ENCODE measurements around the gene CHAC1. TPM values are rescaled to one million over a fixed set of nuclear protein-coding genes. Genes with fewer than 3 reads are reported as not detected.

CHAC1 gene
- total RNA-seq, 3 donors from 2014 or later (not counting 1 experiment from before 2014, with no cell fraction given): 1.1 to 1.7 TPM; not detected in 1

- DNase-seq (no peak), ATAC-seq (no peak)
- Histone ChIP-seq H3K4me3 (ENCODE audit: low read length) (no peak overlapping the region), H3K9me3 (ENCODE audit: control insufficient read depth, insufficient read depth, low read length) (no peaks in the 10 kb centered on the region), H3K4me1 (ENCODE audit: control insufficient read depth, insufficient read depth, low read length) (no peaks in the 10 kb centered on the region), H3K27ac (ENCODE audit: low read length) (no peak overlapping the region), H3K36me3 (ENCODE audit: control insufficient read depth, insufficient read depth, low read length) (peaks cover 43% of the 10 kb centered on the region), H3K27me3 (ENCODE audit: control insufficient read depth, insufficient read depth, low read length) (no peaks in the 10 kb centered on the region)
- Mint-ChIP-seq H3K4me3 (no peak overlapping the region), H3K27me3 (ENCODE audit: low read depth in 2 of 2) (no peaks in the 10 kb centered on the region), H3K9me3 (no peaks in the 10 kb centered on the region), H3K27ac (no peak overlapping the region), H3K4me1 (no peaks in the 10 kb centered on the region), H3K36me3 (peaks cover 8% of the 10 kb centered on the region)
- intact Hi-C loops (cut with micrococcal nuclease): no loop called here
- TF ChIP-seq CTCF (IDR thresholded peaks at IDR 0.05): no peak
- 98% methylated on average over 4 of the region's 4 CpGs for WGBS (ENCODE audit: insufficient coverage)
Observed at GRCh38 chr15:40999190-40999589, 45.9 kb downstream of the CHAC1 start.

- Histone ChIP-seq H3K36me3 (ENCODE audit: control insufficient read depth, insufficient read depth, low read length) (peaks cover 38% of the 10 kb centered on the region), H3K27me3 (ENCODE audit: control insufficient read depth, insufficient read depth, low read length) (no peaks in the 10 kb centered on the region), H3K9me3 (ENCODE audit: control insufficient read depth, insufficient read depth, low read length) (no peaks in the 10 kb centered on the region), H3K4me1 (ENCODE audit: control insufficient read depth, insufficient read depth, low read length) (no peaks in the 10 kb centered on the region), H3K4me3 (ENCODE audit: low read length) (no peak overlapping the region), H3K27ac (ENCODE audit: low read length) (no peak overlapping the region)
- TF ChIP-seq CTCF (IDR thresholded peaks at IDR 0.05): no peak
- no peak for DNase-seq
- intact Hi-C loops (cut with micrococcal nuclease): no loop called here
- 97% methylated on average over 5 of the region's 5 CpGs for WGBS (ENCODE audit: insufficient coverage)
- no peaks in the 10 kb centered on the region for H3K4me1 Mint-ChIP-seq
- no peak overlapping the region for H3K4me3 Mint-ChIP-seq
- H3K36me3 Mint-ChIP-seq: no peaks in the 10 kb centered on the region
- no peaks in the 10 kb centered on the region for H3K27me3 Mint-ChIP-seq (ENCODE audit: low read depth in 2 of 2)
- H3K27ac Mint-ChIP-seq: no peak overlapping the region
- no peak for ATAC-seq
- H3K9me3 Mint-ChIP-seq: no peaks in the 10 kb centered on the region
Observed at GRCh38 chr15:41001524-41002214, 48.4 kb downstream of the CHAC1 start.

GRCh38 chr15:41004490-41004889, 51.2 kb downstream of the CHAC1 start:
- no peak overlapping the region for H3K4me3 ChIP-seq (ENCODE audit: low read length)
- H3K4me1 Mint-ChIP-seq: no peaks in the 10 kb centered on the region
- H3K27ac Mint-ChIP-seq: no peak overlapping the region
- H3K27me3 Mint-ChIP-seq (ENCODE audit: low read depth in 2 of 2): no peaks in the 10 kb centered on the region
- no peaks in the 10 kb centered on the region for H3K36me3 Mint-ChIP-seq
- H3K36me3 ChIP-seq (ENCODE audit: control insufficient read depth, insufficient read depth, low read length): peaks cover 30% of the 10 kb centered on the region
- DNase-seq (no peak), ATAC-seq (no peak)
- H3K4me1 ChIP-seq (ENCODE audit: control insufficient read depth, insufficient read depth, low read length): no peaks in the 10 kb centered on the region
- intact Hi-C loops (cut with micrococcal nuclease): no loop called here
- no peaks in the 10 kb centered on the region for H3K9me3 ChIP-seq (ENCODE audit: control insufficient read depth, insufficient read depth, low read length)
- no peak for TF ChIP-seq CTCF (IDR thresholded peaks at IDR 0.05)
- no peaks in the 10 kb centered on the region for H3K27me3 ChIP-seq (ENCODE audit: control insufficient read depth, insufficient read depth, low read length)
- no peaks in the 10 kb centered on the region for H3K9me3 Mint-ChIP-seq
- H3K27ac ChIP-seq (ENCODE audit: low read length): no peak overlapping the region
- no peak overlapping the region for H3K4me3 Mint-ChIP-seq
- WGBS (ENCODE audit: insufficient coverage): 93% methylated on average over 3 of the region's 3 CpGs

Other genes starting within 250 kb of the CHAC1 start
- gene RMDN3, start 198.2 kb upstream of the CHAC1 start, total RNA-seq: 10 to 100 TPM; 52.8 to 82.3 (median 72.0) TPM
- 10 to 100 TPM; 17.5 to 25.9 (median 25.9) TPM for gene GCHFR, start 189.4 kb upstream of the CHAC1 start, total RNA-seq
- 1 to 10 TPM in 1 of 3 donors, under 1 TPM in 2; 0.64 to 1.4 (median 0.80) TPM for gene C15orf62, start 183.5 kb upstream of the CHAC1 start, total RNA-seq
- 10 to 100 TPM; 16.4 to 19.7 (median 18.5) TPM for gene ZFYVE19, start 146.4 kb upstream of the CHAC1 start, total RNA-seq
- gene DNAJC17, start 146.0 kb upstream of the CHAC1 start, total RNA-seq: 10 to 100 TPM; 36.2 to 64.9 (median 50.0) TPM
- not detected for gene PPP1R14D, start 124.8 kb upstream of the CHAC1 start, total RNA-seq
- 1 to 10 TPM in 2 of 3 donors, under 1 TPM in 1; 0.41 to 3.1 (median 1.7) TPM for gene SPINT1, start 109.4 kb upstream of the CHAC1 start, total RNA-seq
- gene RHOV, start 79.2 kb upstream of the CHAC1 start, total RNA-seq: not detected
- gene VPS18, start 59.0 kb upstream of the CHAC1 start, total RNA-seq: 10 to 100 TPM; 30.8 to 35.6 (median 34.1) TPM
- under 1 TPM in 2 of 3 donors, not detected in 1; 0.10 to 0.16 TPM for gene DLL4, start 24.1 kb upstream of the CHAC1 start, total RNA-seq
- 10 to 100 TPM; 36.4 to 45.7 (median 43.9) TPM for gene INO80, start 162.8 kb downstream of the CHAC1 start, total RNA-seq